GM18870 (cell line): Measurements from ENCODE around the gene ZNF397.
"Not testable (repeated sequence)": the region's sequence is repeated elsewhere in the genome, so short reads cannot be mapped to it uniquely, and the experiment has no call there.

Source experiments
- ATAC-seq: cut with Tn5 transposase; IDR thresholded peaks from one replicate; pipeline ENCODE4 v1.9.1; 2021; ENCODE audit warnings: moderate library complexity; ENCODE audit not compliant: unreplicated experiment

Gene ZNF397

DNA sequence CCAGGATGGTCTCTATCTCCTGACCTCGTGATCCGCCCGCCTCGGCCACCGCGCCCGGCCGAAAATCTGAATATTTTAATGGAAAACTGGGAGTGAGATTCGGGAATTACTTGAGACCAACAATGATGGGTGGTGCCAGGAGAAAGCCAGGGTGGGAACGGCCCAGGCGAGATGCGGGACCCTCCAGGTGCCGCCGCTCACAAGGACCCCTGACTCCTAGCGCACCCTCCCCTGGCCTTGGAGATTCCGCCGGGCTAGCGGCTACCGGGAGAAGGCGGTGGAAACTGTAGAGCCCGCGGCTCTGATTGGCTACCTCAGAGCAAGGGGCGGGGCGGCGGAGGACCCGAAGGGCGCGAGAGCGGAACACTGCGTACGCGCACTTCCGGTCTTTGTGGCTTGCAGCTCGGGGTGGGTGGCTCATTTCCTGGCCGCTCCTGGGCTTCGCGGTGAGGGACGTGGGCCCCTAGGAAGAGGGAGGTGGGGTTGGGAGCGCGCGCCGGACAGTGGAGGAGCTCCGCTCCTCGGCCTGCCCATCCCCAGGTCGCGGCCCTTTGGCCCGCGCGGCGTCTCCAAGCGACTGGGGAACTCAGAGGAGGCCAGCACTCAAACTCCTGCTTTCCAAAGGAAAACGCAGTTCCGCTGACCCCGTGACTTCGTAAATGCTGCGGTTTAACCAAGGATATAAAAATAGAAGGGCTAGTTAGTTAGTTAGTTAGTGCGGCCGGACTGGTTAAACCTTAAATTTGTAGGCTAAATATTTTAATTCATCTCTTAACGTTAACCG lies at the start of gene ZNF397:
Gene ZNF397 (plus strand): TSS at position 371 of the 784 bp plus-strand sequence. CDS start 1,437 bp downstream, outside the sequence.
- ATAC-seq = peak; percentile 93

DNA sequence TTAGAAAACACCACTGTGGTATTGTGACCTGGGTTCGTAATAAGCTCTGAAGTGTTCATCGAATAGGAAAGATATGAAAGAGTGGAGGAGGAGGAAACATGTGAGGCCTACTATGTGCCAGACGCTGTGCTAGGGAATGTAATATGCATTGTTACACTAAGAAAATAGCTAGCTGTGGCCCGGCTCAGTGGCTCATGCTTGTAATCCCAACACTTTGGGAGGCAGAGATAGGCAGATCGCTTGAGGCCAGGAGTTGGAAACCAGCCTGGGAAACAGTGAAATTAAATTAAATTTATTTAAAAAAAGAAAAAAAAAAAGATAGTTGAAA lies 49.2 kb upstream of the ZNF397 start:
- ATAC-seq = no peak

DNA sequence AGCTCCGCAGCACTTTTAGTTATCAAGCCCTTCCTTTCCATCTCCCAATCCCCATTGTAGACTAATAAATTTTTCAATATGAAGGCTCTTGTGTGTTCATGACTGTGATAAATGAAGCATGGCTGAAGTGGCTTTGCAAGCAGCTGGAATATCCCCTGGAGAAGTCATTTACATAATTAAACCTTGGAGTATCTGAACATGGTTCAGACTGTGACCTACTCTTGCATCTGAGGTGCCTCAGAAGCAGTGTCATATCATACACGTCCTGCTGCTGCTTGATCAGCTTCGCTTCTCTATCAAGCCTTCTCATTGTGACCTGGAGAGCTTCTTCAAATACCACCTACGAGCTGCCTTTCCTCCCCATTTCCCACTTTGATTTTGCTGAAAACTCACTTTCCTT lies 48.4 kb upstream of the ZNF397 start:
- ATAC-seq = no peak

DNA sequence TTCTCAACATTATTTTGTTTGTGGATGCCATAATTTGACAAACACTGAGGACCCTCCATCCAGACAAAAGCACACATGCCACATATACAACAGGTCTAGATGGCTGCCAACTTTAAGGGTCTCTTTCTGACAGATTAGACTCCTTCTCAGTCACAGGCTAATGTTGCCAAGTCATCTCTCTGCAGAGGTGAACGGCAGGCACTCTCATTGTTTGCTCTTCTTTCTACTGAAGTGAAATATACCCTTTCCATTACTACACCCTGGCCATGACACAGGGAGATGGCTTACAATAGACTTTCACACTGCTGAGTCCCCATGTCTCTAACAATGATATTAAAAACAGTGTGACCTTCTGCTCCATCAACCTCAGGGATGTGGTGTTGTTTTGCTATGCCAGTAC lies 47.5 kb upstream of the ZNF397 start:
- no peak for ATAC-seq

DNA sequence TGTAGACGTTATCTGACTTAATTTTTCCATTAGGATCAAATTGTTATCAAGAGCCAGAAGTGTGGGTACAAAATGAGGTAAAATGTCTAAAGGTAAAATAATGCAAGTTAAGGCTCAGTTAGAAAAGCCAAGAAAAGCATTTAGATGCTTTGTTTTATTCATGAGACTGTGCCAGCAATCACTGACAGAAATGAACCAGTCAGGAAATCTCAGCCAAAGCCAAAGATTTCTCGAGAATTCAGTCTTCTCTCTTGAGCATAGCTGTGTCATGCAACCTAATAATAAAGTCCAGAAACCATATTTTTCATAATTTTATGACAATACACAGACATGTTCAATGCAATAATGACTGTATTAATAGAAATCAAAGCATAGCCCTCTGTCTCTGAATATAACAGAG lies 43.5 kb upstream of the ZNF397 start:
- ATAC-seq = no peak

DNA sequence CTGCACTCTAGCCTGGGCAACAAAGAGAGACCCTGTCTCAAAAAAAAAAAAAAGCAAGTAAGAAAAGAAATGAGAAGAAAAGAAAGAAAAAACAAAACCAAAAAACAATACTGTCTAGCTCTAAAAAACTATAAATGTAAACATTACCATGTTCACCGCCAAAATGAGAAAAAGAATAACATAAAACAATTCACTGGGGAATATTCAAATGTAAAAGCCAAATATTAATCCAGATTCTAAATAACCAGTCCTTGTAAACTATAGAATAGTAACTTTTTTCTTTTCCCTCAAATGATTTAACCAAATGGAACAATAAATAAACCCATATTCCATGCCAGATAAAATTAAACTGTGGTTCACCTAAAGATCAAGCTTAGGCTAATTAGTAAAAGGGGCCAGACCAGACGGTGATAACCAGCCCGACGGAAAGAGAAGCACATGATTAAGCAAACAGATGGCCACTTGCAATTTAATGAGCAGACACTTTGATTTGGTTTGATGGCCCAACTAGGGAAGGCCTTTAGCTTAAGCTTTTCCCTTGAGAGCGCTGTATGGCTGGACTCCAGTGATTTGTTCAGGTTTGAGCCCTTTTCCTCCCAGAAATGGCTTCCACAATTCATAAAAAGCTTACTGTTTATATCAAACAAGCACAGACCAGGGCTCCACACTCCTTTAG lies 39.4 kb upstream of the ZNF397 start:
- no peak for ATAC-seq

DNA sequence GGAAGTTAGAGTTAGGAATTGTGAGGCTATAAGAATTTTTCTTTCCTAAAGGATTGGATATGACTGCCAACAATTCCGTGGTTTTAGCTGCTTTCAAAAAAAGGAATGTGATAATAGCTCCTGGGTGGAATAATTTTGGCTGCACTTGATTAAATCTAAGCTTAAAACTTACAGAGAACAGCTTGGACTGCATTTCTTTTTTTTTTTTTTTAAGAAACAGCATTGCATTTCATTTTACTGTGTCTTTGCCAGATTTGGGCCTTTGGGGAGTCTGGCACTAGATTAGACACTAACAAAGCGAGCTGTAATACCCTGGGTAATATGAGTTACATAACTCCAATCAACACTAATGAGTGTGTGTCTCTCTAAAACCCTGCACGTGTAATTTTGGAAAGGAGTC lies 37.8 kb upstream of the ZNF397 start:
- ATAC-seq = no peak

DNA sequence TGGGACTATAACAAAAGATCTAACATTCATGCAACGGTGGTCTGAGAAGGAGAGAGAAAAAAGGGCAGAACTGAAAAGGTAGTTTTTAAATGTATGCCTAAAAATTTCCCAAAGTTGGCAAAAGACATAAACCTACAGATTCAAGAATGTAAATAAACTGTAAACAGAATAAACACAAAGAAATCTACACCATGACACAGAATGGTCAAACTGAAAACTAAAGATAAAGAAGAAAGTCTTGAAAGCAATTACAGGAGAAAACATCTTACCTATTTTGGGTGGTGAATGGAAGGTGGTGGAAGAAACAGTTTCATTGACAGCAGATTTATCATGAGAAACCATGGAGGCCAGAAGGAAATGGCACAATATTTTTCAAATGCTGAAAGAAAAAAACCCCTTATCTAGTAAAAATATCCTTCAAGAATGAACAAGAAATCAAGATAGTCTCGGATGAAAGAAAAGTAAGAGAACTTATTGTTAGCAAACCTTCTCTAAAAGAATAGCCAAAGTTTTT lies 35.6 kb upstream of the ZNF397 start:
- no peak for ATAC-seq

DNA sequence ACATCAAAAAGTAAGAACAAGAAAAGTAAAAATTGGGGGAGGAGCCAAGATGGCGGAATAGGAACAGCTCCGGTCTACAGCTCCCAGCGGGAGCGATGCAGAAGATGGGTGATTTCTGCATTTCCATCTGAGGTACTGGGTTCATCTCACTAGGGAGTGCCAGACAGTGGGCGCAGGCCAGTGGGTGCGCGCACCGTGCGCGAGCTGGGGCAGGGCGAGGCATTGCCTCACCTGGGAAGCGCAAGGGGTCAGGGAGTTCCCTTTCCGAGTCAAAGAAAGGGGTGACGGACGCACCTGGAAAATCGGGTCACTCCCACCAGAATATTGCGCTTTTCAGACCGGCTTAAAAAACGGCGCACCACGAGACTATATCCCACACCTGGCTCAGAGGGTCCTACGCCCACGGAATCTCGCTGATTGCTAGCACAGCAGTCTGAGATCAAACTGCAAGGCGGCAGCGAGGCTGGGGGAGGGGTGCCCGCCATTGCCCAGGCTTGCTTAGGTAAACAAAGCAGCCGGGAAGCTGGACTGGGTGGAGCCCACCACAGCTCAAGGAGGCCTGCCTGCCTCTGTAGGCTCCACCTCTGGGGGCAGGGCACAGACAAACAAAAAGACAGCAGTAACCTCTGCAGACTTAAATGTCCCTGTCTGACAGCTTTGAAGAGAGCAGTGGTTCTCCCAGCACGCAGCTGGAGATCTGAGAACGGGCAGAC lies 34.9 kb upstream of the ZNF397 start:
- not testable (repeated sequence) for ATAC-seq

DNA sequence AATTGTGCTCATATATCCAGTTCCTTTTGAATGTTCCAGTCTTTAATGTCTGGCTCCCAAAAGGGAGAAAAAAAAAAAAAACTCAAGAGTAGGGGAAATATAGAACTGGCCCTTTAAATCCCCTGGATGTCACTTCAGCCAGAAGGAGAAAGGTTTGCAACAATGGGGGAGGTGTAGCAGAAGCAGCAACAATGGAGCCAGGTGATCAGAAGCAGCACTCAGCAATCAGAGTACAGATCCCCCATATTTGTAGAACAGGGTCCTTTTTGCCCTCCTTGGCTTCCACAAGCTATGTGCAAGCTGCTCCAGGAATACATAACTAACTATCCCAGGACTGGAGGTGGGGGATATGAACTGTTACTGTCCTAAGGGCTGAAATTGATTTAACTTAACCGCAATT lies 25.8 kb upstream of the ZNF397 start:
- ATAC-seq = no peak

DNA sequence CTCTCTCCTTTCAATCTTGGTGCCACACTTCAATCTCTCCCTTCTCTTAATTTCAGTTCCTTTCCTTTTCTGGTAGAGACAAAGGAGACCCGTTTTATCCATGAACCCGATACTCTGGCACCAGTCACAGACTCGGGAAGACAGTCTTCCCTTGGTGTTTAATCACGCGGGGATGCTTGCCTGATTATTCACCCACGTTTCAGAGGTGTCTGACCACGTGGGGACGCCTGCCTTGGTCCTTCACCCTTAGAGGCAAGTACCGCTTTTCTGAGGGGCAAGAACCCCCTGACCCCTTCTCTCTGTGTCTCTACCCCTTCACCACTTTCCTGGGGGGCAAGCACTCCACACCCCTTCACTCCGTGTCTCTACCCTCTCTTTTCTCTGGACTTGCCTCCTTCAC lies 24.2 kb upstream of the ZNF397 start:
- ATAC-seq = not testable (repeated sequence)

DNA sequence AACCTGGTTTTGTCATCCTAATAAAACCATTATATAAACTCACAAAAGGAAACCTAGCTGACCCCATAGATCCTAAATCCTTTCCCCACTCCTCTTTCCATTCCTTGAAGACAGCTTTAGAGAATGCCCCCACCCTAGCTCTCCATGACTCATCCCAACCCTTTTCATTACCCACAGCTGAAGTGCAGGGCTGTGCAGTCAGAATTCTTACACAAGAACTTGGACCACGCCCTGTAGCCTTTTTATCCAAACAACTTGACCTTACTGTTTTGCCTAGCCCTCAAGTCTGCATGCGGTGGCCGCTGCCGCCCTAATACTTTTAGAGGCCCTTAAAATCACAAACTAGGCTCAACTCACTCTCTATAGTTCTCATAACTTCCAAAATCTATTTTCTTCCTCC lies 21.5 kb upstream of the ZNF397 start:
- not testable (repeated sequence) for ATAC-seq

DNA sequence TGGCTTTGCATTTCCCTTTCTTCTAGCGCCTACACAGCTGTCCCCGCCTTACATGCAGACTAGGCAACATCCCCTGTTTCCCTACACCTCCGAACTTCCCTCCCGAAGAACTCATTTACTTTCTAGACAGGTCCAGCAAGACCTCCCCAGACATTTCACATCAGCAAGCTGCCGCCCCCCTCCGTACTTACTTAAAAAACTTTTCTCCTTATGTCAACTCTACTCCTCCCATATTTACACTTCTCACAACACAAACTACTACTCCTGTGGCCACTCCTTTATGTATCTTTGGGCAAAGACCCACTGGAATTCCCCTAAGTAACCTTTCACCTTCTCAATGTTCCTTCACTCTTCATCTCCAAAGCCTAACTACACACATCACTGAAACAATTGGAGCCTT lies 20.4 kb upstream of the ZNF397 start:
- no peak for ATAC-seq

DNA sequence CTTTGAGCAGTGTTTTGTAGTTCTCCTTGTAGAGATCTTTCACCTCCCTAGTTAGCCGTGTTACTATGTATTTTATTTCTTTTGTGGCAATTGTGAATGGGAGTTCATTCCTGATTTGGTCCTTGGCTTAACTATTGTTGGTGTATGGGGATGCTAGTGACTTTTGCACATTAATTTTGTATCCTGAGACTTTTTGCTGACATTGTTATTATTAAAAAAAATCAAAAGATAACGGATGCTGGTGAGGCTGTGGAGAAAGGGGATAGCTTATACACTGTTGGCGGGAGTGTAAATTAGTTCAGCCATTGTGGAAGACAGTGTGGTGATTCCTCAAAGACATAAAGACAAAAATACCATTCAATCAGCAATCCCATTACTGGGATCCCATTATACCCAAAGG lies 17.0 kb upstream of the ZNF397 start:
- ATAC-seq = no peak

DNA sequence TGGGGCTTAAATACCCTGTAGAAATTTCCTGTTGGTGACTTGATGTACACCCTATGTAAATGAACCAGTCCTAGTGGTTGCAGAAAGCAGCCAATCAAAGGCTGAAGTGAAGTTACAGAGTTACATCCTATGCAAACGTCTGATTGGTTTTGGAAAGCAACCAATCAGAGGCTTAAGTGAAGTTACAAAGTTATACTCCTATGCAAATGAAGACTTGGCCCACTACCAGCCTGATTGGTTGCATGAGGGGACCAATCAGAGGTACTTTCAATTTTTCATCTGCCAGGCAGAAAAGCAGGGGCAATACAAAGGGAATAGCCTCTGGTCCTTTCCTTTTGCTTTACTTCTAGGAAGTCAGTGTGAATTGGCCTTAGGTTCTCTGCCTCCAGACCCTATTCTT lies 13.6 kb upstream of the ZNF397 start:
- no peak for ATAC-seq

DNA sequence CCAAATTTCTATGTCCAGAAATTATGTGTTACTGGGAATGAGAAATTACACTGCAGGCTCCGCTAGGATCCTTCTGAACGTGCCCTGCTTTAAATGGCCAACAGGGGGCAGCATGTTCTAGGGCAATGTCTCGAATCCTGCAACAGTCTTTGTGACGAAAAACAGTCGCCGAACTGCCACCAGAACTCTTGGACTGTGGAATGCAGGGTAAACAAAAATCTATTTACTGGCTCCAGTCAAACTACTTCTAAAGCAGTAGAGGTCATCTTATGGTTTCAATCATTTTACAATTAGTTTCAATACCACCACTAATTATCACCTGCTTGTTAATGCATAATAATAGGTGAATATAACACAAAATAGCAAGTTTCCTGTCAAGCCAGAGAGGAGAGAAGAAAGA lies 9.8 kb upstream of the ZNF397 start:
- peak; percentile 86 for ATAC-seq

DNA sequence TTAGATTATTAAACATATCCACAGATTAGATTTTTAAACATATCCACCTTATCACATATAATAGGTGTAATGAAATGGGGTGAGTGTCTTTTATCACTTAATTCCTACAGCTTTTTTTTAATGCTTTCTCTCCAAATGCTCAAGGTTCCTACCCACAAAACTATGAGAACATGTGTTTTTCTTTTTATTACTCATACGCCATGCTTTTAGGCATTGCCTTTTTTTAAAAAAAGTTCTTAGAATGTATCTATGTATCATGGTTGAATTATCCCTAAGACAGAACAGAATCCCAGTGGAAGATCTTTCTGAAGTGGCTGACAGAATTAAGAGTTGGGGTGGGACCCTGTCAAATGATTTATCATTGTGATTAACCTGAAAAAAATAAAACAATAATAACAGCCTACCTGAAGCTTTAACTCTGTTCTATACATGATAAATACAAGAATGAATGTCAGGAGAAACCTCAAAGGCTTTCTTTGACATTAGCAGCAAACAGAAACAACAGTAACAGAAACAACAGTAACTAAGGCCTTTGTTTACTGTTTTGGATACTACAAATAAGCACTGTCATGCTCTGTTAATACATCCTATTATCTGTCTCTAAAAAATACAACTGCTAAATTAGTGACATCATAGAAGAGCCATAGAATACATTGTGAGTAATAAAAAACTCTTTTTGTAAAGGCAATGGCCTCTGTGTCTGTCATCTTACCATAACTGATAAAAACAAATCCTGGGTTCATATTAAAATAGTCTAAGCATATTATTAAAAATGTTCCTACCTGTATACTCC lies 4.1 kb upstream of the ZNF397 start:
- no peak for ATAC-seq

DNA sequence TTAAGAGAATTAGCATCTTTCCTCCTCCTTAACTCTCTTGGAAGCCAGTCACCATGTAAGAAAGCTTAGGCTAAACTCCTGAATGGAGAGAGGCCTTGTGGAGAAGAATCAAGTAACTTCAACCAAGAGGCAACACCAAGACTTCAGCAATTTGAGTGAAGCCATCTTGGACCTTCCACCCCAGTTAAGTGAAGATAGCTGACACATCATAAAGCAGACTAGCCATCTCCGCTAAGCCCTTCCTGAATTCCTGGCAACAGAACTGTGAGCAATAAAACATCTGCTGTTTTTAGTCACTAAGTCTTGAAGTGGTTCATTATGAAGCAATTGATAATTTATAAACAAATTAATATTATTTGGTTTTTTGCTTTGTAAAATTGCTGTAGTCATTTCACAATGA lies 1.5 kb upstream of the ZNF397 start:
- ATAC-seq = no peak

DNA sequence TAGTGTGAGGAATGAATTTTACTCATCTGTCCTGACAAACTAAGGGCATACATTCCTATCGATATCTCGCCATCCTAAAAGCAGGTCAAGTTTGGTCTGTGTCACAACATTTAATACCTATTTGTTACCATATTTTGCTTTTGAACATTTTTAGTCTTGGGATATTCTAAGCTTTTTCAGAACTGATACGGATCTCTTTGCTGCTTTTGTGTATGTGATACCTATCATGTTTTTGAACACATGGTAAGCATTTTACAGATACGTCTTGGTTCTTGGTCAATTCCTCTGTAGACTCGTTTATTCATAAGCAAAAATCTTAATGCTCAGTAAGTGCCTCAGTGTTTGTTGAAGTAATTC lies 592 bp downstream of the ZNF397 start:
- ATAC-seq = peak; percentile 11

DNA sequence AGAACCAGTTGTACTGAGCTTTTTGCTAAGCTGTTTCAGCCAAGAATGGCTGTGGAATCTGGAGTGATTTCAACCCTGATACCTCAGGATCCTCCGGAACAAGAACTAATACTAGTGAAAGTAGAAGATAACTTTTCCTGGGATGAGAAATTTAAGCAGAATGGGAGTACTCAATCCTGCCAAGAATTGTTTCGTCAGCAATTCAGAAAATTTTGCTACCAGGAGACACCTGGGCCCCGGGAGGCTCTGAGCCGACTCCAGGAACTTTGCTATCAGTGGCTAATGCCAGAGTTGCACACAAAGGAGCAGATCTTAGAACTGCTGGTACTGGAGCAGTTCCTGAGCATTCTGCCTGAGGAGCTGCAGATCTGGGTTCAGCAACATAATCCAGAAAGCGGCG lies 1.6 kb downstream of the ZNF397 start:
- ATAC-seq = no peak

DNA sequence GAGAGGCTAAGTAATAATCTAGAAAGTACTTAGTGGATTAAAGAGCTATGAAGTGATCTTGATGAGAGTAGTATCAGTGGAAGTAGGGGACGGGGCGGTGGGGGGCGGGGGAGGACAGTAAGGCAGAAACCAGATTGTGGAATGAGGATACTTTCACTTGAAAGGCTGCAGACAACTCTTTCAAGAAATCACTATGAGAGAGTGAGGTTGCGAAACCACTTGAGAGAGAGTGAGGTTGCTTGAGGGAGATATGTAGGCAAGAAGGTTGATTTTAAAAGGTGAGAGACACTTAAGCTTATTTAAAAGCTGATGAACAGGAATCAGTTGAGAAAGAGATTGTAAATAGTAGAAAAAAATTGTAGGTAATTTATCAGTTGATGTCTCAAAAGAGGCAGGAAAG lies 3.8 kb downstream of the ZNF397 start:
- ATAC-seq = no peak
